Neuronal stem cell (in vitro differentiated cells): ENCODE measurements around the gene STAC3.

ENCODE experiments used
- DNase-seq: peaks from one replicate; pipeline ENCODE4 v3.0.0-alpha.2; 2013; ENCODE audit warnings: low spot score
- H2AFZ ChIP-seq: one replicate; pipeline ENCODE4 v1.6.1; 2013; ENCODE audit warnings: mild to moderate bottlenecking, low read length, inconsistent platforms
- H2AK5ac ChIP-seq: 2 replicates; pipeline ENCODE4 v1.6.1; 2013; ENCODE audit warnings: low read depth, mild to moderate bottlenecking, inconsistent platforms, low read length, moderate library complexity, mixed read lengths
- H2BK120ac ChIP-seq: 2 replicates; pipeline ENCODE4 v1.6.1; 2013; ENCODE audit warnings: low read depth, mild to moderate bottlenecking, inconsistent platforms, low read length, moderate library complexity, mixed read lengths
- H2BK12ac ChIP-seq: one replicate; pipeline ENCODE4 v1.6.1; 2013; ENCODE audit warnings: low read length, inconsistent platforms
- H2BK15ac ChIP-seq: 2 replicates; pipeline ENCODE4 v1.6.1; 2013; ENCODE audit warnings: mild to moderate bottlenecking, low read length, inconsistent platforms, mixed read lengths
- H2BK5ac ChIP-seq: one replicate; pipeline ENCODE4 v1.6.1; 2013; ENCODE audit warnings: inconsistent platforms, mild to moderate bottlenecking, low read length, moderate library complexity
- H3K14ac ChIP-seq: one replicate; pipeline ENCODE4 v1.6.1; 2013; ENCODE audit warnings: low read length, inconsistent platforms
- H3K18ac ChIP-seq: 2 replicates; pipeline ENCODE4 v1.6.1; 2013; ENCODE audit warnings: low read length, inconsistent platforms
- H3K23ac ChIP-seq: 2 replicates; pipeline ENCODE4 v1.6.1; 2013; ENCODE audit warnings: low read depth, mild to moderate bottlenecking, mixed read lengths, low read length, inconsistent platforms; ENCODE audit not compliant: poor library complexity
- H3K27ac ChIP-seq: replicated peaks from 3 replicates; pipeline ENCODE4 v1.5.1; 2013; ENCODE audit warnings: low read length, inconsistent platforms
- H3K27me3 ChIP-seq, 3 experiments: 2 replicates each; pipeline ENCODE4 v1.6.1; 2013; ENCODE audit warnings: low read length in 3 of 3, mild to moderate bottlenecking in 2 of 3, inconsistent platforms in 1 of 3, low read depth in 1 of 3, mixed read lengths in 1 of 3, moderate library complexity in 1 of 3; ENCODE audit not compliant: control insufficient read depth in 3 of 3, insufficient read depth in 3 of 3
- H3K36me3 ChIP-seq, 2 donors: replicated peaks in 1 of 2; 2 replicates each; pipeline ENCODE4 v1.6.1; 2013; ENCODE audit warnings: low read length in 2 of 2; ENCODE audit not compliant: control insufficient read depth in 2 of 2, insufficient read depth in 2 of 2
- H3K4ac ChIP-seq: 2 replicates; pipeline ENCODE4 v1.6.1; 2013; ENCODE audit warnings: inconsistent platforms, mild to moderate bottlenecking, low read length, moderate library complexity
- H3K4me1 ChIP-seq, 2 donors: 1 replicate in 1 of 2; 2 replicates in 1 of 2; pipeline ENCODE4 v1.6.1; 2013; ENCODE audit warnings: low read length in 2 of 2, low read depth in 1 of 2; ENCODE audit not compliant: control insufficient read depth in 2 of 2, insufficient read depth in 1 of 2
- H3K4me2 ChIP-seq: one replicate; pipeline ENCODE4 v1.6.1; 2013; ENCODE audit warnings: mild to moderate bottlenecking, low read length, inconsistent platforms; ENCODE audit not compliant: insufficient read depth, poor library complexity, severe bottlenecking
- H3K4me3 ChIP-seq, 2 donors: 2 replicates each; pipeline ENCODE4 v1.5.1; 2013; ENCODE audit warnings: low read length in 2 of 2, mild to moderate bottlenecking in 2 of 2, inconsistent platforms in 1 of 2, moderate library complexity in 1 of 2
- H3K79me1 ChIP-seq: one replicate; pipeline ENCODE4 v1.6.1; 2013; ENCODE audit warnings: low read depth, mild to moderate bottlenecking, inconsistent platforms, low read length, moderate library complexity
- H3K9ac ChIP-seq: one replicate; pipeline ENCODE4 v1.6.1; 2013; ENCODE audit warnings: mild to moderate bottlenecking, low read depth, low read length, inconsistent platforms; ENCODE audit not compliant: poor library complexity
- H3K9me3 ChIP-seq, 2 donors: replicated peaks in 1 of 2; 2 replicates each; pipeline versions ENCODE3 to v1.6.1; 2013; ENCODE audit warnings: low read length in 2 of 2, mild to moderate bottlenecking in 2 of 2, inconsistent platforms in 1 of 2, low read depth in 1 of 2, mixed read lengths in 1 of 2, moderate library complexity in 1 of 2; ENCODE audit not compliant: control insufficient read depth in 2 of 2, insufficient read depth in 1 of 2
- H4K8ac ChIP-seq: one replicate; pipeline ENCODE4 v1.6.1; 2013; ENCODE audit warnings: low read depth, mild to moderate bottlenecking, inconsistent platforms, low read length, moderate library complexity
- H4K91ac ChIP-seq: one replicate; pipeline ENCODE4 v1.6.1; 2013; ENCODE audit warnings: low read length, low read depth, mild to moderate bottlenecking, inconsistent platforms; ENCODE audit not compliant: poor library complexity
- WGBS, 2 donors: extraction: QIAGEN DNeasy Blood & Tissue Kit; methylation state at CpG; one replicate each; pipeline ENCODE4 v1.1.7; 2013; ENCODE audit warnings: missing lambda C conversion rate in 2 of 2, mixed read lengths in 1 of 2; ENCODE audit not compliant: insufficient read length in 2 of 2, insufficient replicate concordance in 1 of 2; ENCODE audit errors: extremely low coverage in 2 of 2; 5-methylcytosine and 5-hydroxymethylcytosine counted together

Gene STAC3

DNA sequence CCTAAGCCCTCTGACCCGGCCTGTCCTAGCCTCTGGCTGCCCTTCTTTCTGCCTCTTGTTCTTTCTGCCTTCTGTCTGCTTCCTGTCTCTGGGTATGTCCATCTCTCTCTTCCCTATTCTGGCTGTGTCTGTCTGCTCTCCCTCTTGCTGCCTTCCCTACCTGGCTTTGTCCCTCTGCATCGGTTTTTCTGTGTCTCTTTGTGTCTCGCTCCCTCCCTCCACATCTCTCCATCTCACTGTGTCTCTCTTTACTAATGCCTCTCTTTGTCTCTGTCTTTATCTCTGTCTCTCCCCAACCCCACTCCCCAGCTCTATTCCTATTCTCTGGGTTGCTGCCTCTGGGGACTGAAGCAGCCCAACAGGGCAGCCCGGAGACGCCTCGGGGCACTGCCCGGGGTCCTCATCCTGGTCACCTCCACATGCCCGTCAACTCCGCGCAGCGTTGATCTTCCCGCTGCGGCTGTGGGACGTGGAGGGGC, 11.4 kb downstream of the STAC3 start:
- Histone ChIP-seq H3K27ac (no peak overlapping the region), H2BK5ac (no peak overlapping the region), H4K91ac (no peak overlapping the region), H3K36me3 (peaks cover under 1 to 11% of the 10 kb centered on the region in 2 donors), H3K23ac (no peak overlapping the region), H3K4me3 (peak overlapping the region; percentile 58 to 70), H3K18ac (peak overlapping the region; percentile 81), H3K14ac (no peak overlapping the region), H3K9ac (peak overlapping the region; percentile 15), H2AK5ac (peak overlapping the region; percentile 2), H2BK120ac (no peak overlapping the region), H3K4ac (no peak overlapping the region), H3K79me1 (peaks cover 2% of the 10 kb centered on the region), H3K4me1 (peaks cover 39 to 53% of the 10 kb centered on the region in 2 donors), H2BK15ac (peak overlapping the region; percentile 22), H3K4me2 (peak overlapping the region; percentile 93), H2AFZ (peak overlapping the region; percentile 90), H3K27me3 (peaks cover 22 to 85% (median 42%) of the 10 kb centered on the region in 3 experiments), H3K9me3 (no peaks in the 10 kb centered on the region), H2BK12ac (no peak overlapping the region), H4K8ac (no peak overlapping the region)
- WGBS, 2 donors = no CpG with 5 or more reads among the region's 14 CpGs
- DNase-seq = no peak

DNA sequence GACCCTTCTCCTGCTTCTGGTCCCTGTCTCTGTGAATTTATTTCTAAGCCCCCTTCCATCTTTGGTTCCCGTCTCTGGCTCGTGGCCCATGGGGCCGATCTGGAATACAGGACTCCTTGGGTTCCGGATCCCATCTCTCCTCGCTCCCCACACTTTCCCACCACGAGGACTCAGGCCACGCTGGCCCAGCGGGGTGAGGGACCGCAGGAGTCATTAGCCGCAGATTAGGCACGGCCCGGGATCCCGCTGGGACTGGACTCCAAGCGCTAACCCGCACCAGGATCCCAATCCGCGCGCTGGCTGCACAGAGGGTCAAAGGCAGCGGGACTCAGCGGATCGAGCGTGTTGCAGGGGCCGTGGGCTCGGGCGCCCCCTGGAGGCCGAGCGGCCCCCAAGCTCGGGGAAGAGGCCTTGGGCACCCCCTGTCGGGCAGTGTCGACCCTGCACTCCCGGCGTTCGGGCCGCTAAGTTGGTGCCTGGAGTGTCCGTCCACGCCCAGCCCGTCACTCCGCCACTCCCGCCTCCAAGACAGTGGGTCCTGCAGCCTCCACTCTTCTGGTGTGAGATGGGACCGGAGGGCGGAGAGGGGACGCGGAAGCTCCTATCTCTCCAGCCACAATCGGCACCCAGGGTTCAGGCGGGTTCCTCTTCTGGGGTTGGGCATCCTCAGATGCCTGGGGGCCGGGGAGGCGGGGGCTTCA, 12.0 kb downstream of the STAC3 start:
- no peak overlapping the region for H3K27ac ChIP-seq
- WGBS, 2 donors = no CpG with 5 or more reads among the region's 47 CpGs

DNA sequence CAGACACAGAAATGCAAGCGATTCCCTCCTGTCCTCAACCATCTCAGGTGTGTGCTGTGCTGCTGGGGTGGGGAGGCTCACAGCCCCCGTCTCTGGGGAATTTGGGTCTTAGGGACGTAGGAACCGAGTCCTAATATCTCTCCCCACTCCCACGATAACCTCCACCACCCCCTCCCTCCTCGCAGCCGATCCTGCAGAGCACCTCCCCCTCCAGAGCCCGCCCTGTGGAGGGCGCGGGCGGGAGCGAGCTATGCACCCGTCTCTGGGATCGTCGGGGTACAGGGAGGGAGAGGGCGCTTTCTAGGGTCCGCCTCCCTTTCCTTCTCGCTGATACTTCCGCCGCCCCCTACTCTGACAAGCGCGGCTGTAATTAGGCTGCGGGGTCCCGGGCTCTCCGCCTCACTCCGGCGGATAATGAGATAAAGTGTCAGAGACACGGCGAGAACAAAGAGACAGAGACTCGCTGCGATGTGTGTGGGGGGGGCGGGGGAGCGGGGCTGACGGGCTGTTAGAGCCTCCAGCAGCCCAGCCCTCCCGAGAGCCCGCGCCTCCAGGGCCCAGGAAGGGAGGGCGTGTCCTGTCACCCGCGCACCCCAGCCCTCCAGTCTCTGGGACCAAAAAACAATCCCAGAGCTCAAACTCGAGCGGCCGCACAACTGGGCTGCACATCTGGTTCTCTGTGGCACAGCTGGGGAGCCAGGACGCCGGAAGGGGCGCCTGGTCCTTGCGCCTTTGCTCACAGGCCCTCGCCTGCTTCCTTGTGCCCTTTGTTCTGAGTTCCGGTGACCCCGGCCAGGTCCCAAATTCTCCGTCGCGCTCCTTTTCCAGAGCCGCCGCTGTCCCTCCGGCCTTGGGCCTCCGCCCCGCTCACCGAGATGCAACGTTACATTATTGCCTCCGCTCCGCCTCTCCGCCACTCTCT, 12.8 kb downstream of the STAC3 start:
- peak overlapping the region; percentile 91 for H2AFZ ChIP-seq
- H3K23ac ChIP-seq = peak overlapping the region; percentile 52
- peaks cover 22 to 78% (median 42%) of the 10 kb centered on the region in 3 experiments for H3K27me3 ChIP-seq
- no peak overlapping the region for H3K27ac ChIP-seq
- no peaks in the 10 kb centered on the region for H3K9me3 ChIP-seq
- peak overlapping the region; percentile 92 for H3K18ac ChIP-seq
- H3K36me3 ChIP-seq = peaks cover 15 to 25% of the 10 kb centered on the region in 2 donors
- H2BK15ac ChIP-seq = peak overlapping the region; percentile 93
- no peak overlapping the region for H2BK120ac ChIP-seq
- peak overlapping the region; percentile 72 for H2BK5ac ChIP-seq
- H4K8ac ChIP-seq = no peak overlapping the region
- H3K14ac ChIP-seq = no peak overlapping the region
- peak overlapping the region; percentile 56 to 58 for H3K4me3 ChIP-seq
- no CpG with 5 or more reads among the region's 63 CpGs for WGBS, 2 donors
- no peak overlapping the region for H2BK12ac ChIP-seq
- no peak overlapping the region for H3K4ac ChIP-seq
- peak overlapping the region; percentile 93 for H3K4me2 ChIP-seq
- H3K9ac ChIP-seq = peak overlapping the region; percentile 35
- peak overlapping the region; percentile 78 for H2AK5ac ChIP-seq
- DNase-seq = no peak
- no peak overlapping the region for H4K91ac ChIP-seq
- peaks cover 38 to 50% of the 10 kb centered on the region in 2 donors for H3K4me1 ChIP-seq
- H3K79me1 ChIP-seq = peaks cover 2% of the 10 kb centered on the region

More for the DNA sequence above, 12.0 kb downstream of the STAC3 start:
- Histone ChIP-seq H3K27me3 (peaks cover 22 to 82% (median 42%) of the 10 kb centered on the region in 3 experiments), H2BK5ac (peak overlapping the region; percentile 72), H2AFZ (peak overlapping the region; percentile 91), H4K8ac (no peak overlapping the region), H3K4ac (no peak overlapping the region), H3K4me3 (peak overlapping the region; percentile 58 to 70), H4K91ac (no peak overlapping the region), H3K18ac (peak overlapping the region; percentile 92), H2BK15ac (peak overlapping the region; percentile 93), H2AK5ac (peak overlapping the region; percentile 78), H3K36me3 (peaks cover 7 to 17% of the 10 kb centered on the region in 2 donors), H3K9ac (peak overlapping the region; percentile 89), H2BK12ac (no peak overlapping the region), H3K79me1 (peaks cover 2% of the 10 kb centered on the region), H3K4me2 (peak overlapping the region; percentile 93), H3K4me1 (peaks cover 39 to 53% of the 10 kb centered on the region in 2 donors), H3K14ac (no peak overlapping the region), H3K23ac (peak overlapping the region; percentile 52), H3K9me3 (no peaks in the 10 kb centered on the region), H2BK120ac (no peak overlapping the region)
- peak; percentile 91 for DNase-seq
